H9 (cell line): ENCODE data around the gene FAM200C. TPM values are rescaled to one million over a fixed set of nuclear protein-coding genes. Genes with fewer than 3 reads are reported as not detected.

Experiments
- DNase-seq: peaks from one replicate; pipeline ENCODE4 v3.0.0-alpha.2; 2017
- H2AFZ ChIP-seq: one replicate; pipeline ENCODE4 v1.6.1; 2013; ENCODE audit warnings: mild to moderate bottlenecking, low read length, control low read depth, moderate library complexity
- H2AK5ac ChIP-seq: 2 replicates; pipeline ENCODE4 v1.6.1; 2013; ENCODE audit warnings: low read length, control low read depth, mixed read lengths; ENCODE audit not compliant: insufficient read length
- H2BK120ac ChIP-seq: one replicate; pipeline ENCODE4 v1.6.1; 2013; ENCODE audit warnings: low read depth, mild to moderate bottlenecking, low read length, control low read depth, inconsistent platforms; ENCODE audit not compliant: poor library complexity, severe bottlenecking
- H2BK12ac ChIP-seq: 2 replicates; pipeline ENCODE4 v1.6.1; 2013; ENCODE audit warnings: low read length, control low read depth, mixed read lengths, low read depth; ENCODE audit not compliant: insufficient read length
- H2BK15ac ChIP-seq: 2 replicates; pipeline ENCODE4 v1.6.1; 2013; ENCODE audit warnings: low read depth, low read length, control low read depth
- H2BK20ac ChIP-seq: one replicate; pipeline ENCODE4 v1.6.1; 2013; ENCODE audit warnings: low read depth, mild to moderate bottlenecking, low read length, control low read depth, inconsistent platforms; ENCODE audit not compliant: poor library complexity, severe bottlenecking
- H2BK5ac ChIP-seq: 2 replicates; pipeline ENCODE4 v1.6.1; 2013; ENCODE audit warnings: low read length, control low read depth, mixed read lengths; ENCODE audit not compliant: insufficient read length
- H3K14ac ChIP-seq: 2 replicates; pipeline ENCODE4 v1.6.1; 2013; ENCODE audit warnings: low read length, control low read depth; ENCODE audit not compliant: insufficient read depth
- H3K18ac ChIP-seq: 2 replicates; pipeline ENCODE4 v1.6.1; 2013; ENCODE audit warnings: low read depth, mild to moderate bottlenecking, mixed read lengths, low read length, control low read depth; ENCODE audit not compliant: insufficient read length
- H3K23ac ChIP-seq: 2 replicates; pipeline ENCODE4 v1.6.1; 2013; ENCODE audit warnings: low read length, control low read depth, mixed read lengths, low read depth; ENCODE audit not compliant: insufficient read length
- H3K23me2 ChIP-seq: 2 replicates; pipeline ENCODE4 v1.6.1; 2013; ENCODE audit warnings: low read depth, mild to moderate bottlenecking, mixed read lengths, low read length, control low read depth; ENCODE audit not compliant: insufficient read length, poor library complexity, severe bottlenecking
- H3K27ac ChIP-seq: 2 replicates; pipeline ENCODE4 v1.5.1; 2013; ENCODE audit warnings: low read length, control low read depth, mixed read lengths, low read depth; ENCODE audit not compliant: insufficient read length
- H3K27me3 ChIP-seq: 2 replicates; pipeline ENCODE4 v1.6.1; 2013; ENCODE audit warnings: low read length, control low read depth, inconsistent platforms; ENCODE audit not compliant: insufficient read depth
- H3K4ac ChIP-seq: 2 replicates; pipeline ENCODE4 v1.6.1; 2013; ENCODE audit warnings: low read depth, mild to moderate bottlenecking, control low read depth, inconsistent platforms, low read length, moderate library complexity
- H3K4me1 ChIP-seq: 2 replicates; pipeline ENCODE4 v1.6.1; 2013; ENCODE audit warnings: low read length, control low read depth, inconsistent platforms; ENCODE audit not compliant: insufficient read depth
- H3K4me2 ChIP-seq: 2 replicates; pipeline ENCODE4 v1.6.1; 2013; ENCODE audit warnings: low read length, control low read depth, mixed read lengths; ENCODE audit not compliant: insufficient read length, insufficient read depth
- H3K56ac ChIP-seq: 2 replicates; pipeline ENCODE4 v1.6.1; 2013; ENCODE audit warnings: low read depth, mild to moderate bottlenecking, mixed read lengths, low read length, control low read depth; ENCODE audit not compliant: insufficient read length
- H3K79me1 ChIP-seq: 2 replicates; pipeline ENCODE4 v1.6.1; 2013; ENCODE audit warnings: low read depth, mild to moderate bottlenecking, moderate library complexity, low read length, control low read depth, inconsistent platforms; ENCODE audit not compliant: insufficient read depth, poor library complexity, severe bottlenecking
- H3K79me2 ChIP-seq: 2 replicates; pipeline ENCODE4 v1.6.1; 2013; ENCODE audit warnings: low read length, control low read depth, inconsistent platforms; ENCODE audit not compliant: insufficient read depth
- H3K9ac ChIP-seq: 2 replicates; pipeline ENCODE4 v1.6.1; 2013; ENCODE audit warnings: low read length, control low read depth, mixed read lengths; ENCODE audit not compliant: insufficient read length; ENCODE audit errors: extremely low read depth
- H3K9me3 ChIP-seq: one replicate; pipeline ENCODE4 v1.6.1; 2013; ENCODE audit warnings: low read depth, low read length, inconsistent platforms; ENCODE audit not compliant: control insufficient read depth
- H3T11ph ChIP-seq: one replicate; pipeline ENCODE4 v1.6.1; 2013; ENCODE audit warnings: mild to moderate bottlenecking, low read length, control low read depth, inconsistent platforms
- H4K20me1 ChIP-seq: one replicate; pipeline ENCODE4 v1.6.1; 2013; ENCODE audit not compliant: control insufficient read depth, insufficient read length, insufficient read depth
- H4K5ac ChIP-seq: 2 replicates; pipeline ENCODE4 v1.6.1; 2013; ENCODE audit warnings: low read depth, mild to moderate bottlenecking, mixed read lengths, low read length, control low read depth; ENCODE audit not compliant: insufficient read length
- H4K8ac ChIP-seq: replicated peaks from 2 replicates; pipeline ENCODE4 v1.6.1; 2013; ENCODE audit warnings: low read length, control low read depth, mixed read lengths, low read depth; ENCODE audit not compliant: insufficient read length
- H4K91ac ChIP-seq: 2 replicates; pipeline ENCODE4 v1.6.1; 2013; ENCODE audit warnings: low read depth, mild to moderate bottlenecking, moderate library complexity, mixed read lengths, low read length, control low read depth; ENCODE audit not compliant: insufficient read length
- H3K27ac Mint-ChIP-seq, 3 experiments: 2 replicates in 2 of 3; 3 replicates in 1 of 3; pipeline ENCODE4 v1.8.0; 2020 to 2021; ENCODE audit warnings: mixed read lengths in 3 of 3, mild to moderate bottlenecking in 1 of 3, moderate library complexity in 1 of 3
- H3K27me3 Mint-ChIP-seq: 2 replicates; pipeline ENCODE4 v1.8.0; 2021; ENCODE audit warnings: low read depth, mild to moderate bottlenecking, moderate library complexity, mixed read lengths
- H3K36me3 Mint-ChIP-seq, 3 experiments: 2 replicates in 2 of 3; 3 replicates in 1 of 3; pipeline ENCODE4 v1.8.0; 2020 to 2021; ENCODE audit warnings: low read depth in 3 of 3, mixed read lengths in 3 of 3; ENCODE audit not compliant: insufficient read depth in 1 of 3
- H3K4me1 Mint-ChIP-seq, 2 experiments: 2 replicates each; pipeline ENCODE4 v1.8.0; 2020; ENCODE audit warnings: mixed read lengths in 2 of 2
- H3K4me3 Mint-ChIP-seq, 2 experiments: 2 replicates in 1 of 2; 3 replicates in 1 of 2; pipeline ENCODE4 v1.8.0; 2020 to 2021; ENCODE audit warnings: mild to moderate bottlenecking in 2 of 2, mixed read lengths in 2 of 2, moderate library complexity in 1 of 2
- H3K9me3 Mint-ChIP-seq, 2 experiments: 2 replicates in 1 of 2; 3 replicates in 1 of 2; pipeline ENCODE4 v1.8.0; 2020; ENCODE audit warnings: mild to moderate bottlenecking in 2 of 2, mixed read lengths in 2 of 2, moderate library complexity in 1 of 2
- WGBS: extraction: QIAGEN DNeasy Blood & Tissue Kit; methylation state at CpG from one replicate; pipeline ENCODE4 v1.1.7; 2013; ENCODE audit warnings: missing lambda C conversion rate, low lambda C conversion rate, mixed read lengths; ENCODE audit not compliant: insufficient read length; ENCODE audit errors: extremely low coverage; 5-methylcytosine and 5-hydroxymethylcytosine counted together
- total RNA-seq: library from RNA; stranded (reverse); gene quantifications from 2 replicates; pipeline ENCODE4 v1.2.1, GENCODE V29; 2021
- TF ChIP-seq, protein P1 (sequence below): fragments of 200-600 bp; sonication (generic); conservative IDR thresholded peaks from 3 replicates; pipeline ENCODE4 v1.8.0; 2021; ENCODE audit warnings: antibody characterized with exemption, mild to moderate bottlenecking

The FAM200C gene
- total RNA-seq, 1 experiment from 2014 or later = 4.3 TPM

DNA sequence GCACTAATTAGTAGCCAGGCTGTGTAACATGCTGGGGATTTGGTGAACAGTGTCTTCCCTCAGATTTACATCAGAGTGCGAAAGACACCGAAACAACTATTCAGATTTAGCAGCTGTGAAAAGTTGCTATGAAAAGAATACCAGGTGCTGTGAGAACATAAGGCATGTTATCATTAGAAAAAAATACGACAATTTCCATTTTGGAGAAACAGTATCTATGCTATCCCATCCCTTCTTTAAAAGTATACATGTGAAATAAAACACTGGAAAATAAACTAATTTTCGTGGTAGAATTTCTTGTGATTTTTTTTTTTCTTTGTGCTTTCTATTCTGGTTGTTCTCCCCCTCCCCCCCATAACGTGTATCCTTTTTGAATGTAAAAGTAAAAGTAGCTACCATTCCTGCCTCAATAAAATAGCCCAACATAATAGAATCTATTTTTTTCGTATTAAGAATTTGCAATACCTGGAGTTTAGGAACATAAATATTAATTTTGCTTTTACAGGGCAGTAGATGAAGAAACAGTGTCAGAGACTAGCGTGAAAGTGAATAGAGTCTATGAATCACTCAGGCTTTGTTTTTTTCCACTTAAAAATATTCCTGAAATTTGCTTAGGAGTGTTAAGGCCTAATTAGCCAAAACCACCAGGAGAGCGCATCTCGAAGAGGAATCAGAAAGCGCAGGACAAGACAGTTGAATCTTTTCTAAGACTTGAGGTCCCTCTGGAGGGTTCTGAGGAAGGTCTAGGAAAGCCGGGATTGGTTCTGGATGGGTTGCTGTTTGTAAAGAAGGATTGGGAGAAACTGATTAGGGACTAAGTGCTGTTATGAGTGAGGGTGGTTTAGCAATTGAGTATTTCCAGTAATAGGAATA, 19.8 kb upstream of the FAM200C start:
- peaks cover 8% of the 10 kb centered on the region; the same call in 1 of the 2 replicates for H3K4me1 ChIP-seq
- H3K14ac ChIP-seq = no peak overlapping the region
- H2BK5ac ChIP-seq = no peak overlapping the region
- Mint-ChIP-seq H3K36me3 (peaks cover 17 to 20% (median 20%) of the 10 kb centered on the region in 3 experiments; a peak in 6 of 7 replicates), H3K27me3 (no peaks in the 10 kb centered on the region), H3K27ac (peak overlapping the region; percentile 94 to 99 (median 98)), H3K4me3 (peak overlapping the region; percentile 96 to 97), H3K9me3 (no peaks in the 10 kb centered on the region), H3K4me1 (peaks cover 40 to 49% of the 10 kb centered on the region in 2 experiments)
- peaks cover 4% of the 10 kb centered on the region for H3K79me1 ChIP-seq
- no peak overlapping the region for H4K8ac ChIP-seq
- H3K27me3 ChIP-seq = no peaks in the 10 kb centered on the region
- H3T11ph ChIP-seq = peak overlapping the region; percentile 45
- no peaks in the 10 kb centered on the region for H4K20me1 ChIP-seq
- no peak overlapping the region for H3K23ac ChIP-seq
- no peak overlapping the region for H4K91ac ChIP-seq
- no peak overlapping the region for H2AK5ac ChIP-seq
- TF ChIP-seq, protein P1, sequence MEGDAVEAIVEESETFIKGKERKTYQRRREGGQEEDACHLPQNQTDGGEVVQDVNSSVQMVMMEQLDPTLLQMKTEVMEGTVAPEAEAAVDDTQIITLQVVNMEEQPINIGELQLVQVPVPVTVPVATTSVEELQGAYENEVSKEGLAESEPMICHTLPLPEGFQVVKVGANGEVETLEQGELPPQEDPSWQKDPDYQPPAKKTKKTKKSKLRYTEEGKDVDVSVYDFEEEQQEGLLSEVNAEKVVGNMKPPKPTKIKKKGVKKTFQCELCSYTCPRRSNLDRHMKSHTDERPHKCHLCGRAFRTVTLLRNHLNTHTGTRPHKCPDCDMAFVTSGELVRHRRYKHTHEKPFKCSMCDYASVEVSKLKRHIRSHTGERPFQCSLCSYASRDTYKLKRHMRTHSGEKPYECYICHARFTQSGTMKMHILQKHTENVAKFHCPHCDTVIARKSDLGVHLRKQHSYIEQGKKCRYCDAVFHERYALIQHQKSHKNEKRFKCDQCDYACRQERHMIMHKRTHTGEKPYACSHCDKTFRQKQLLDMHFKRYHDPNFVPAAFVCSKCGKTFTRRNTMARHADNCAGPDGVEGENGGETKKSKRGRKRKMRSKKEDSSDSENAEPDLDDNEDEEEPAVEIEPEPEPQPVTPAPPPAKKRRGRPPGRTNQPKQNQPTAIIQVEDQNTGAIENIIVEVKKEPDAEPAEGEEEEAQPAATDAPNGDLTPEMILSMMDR = no peak
- no peak overlapping the region for H2BK12ac ChIP-seq
- H4K5ac ChIP-seq = no peak overlapping the region
- no peak overlapping the region for H2BK15ac ChIP-seq
- DNase-seq = no peak
- no peak overlapping the region for H3K18ac ChIP-seq
- peaks cover 5% of the 10 kb centered on the region for H3K23me2 ChIP-seq
- peak overlapping the region; percentile 76 for H2AFZ ChIP-seq
- H3K56ac ChIP-seq = no peak overlapping the region
- peaks cover 9% of the 10 kb centered on the region; the same call in 1 of the 2 replicates for H3K79me2 ChIP-seq
- H3K27ac ChIP-seq = peak overlapping the region; percentile 89
- no peak overlapping the region for H2BK120ac ChIP-seq
- no peak overlapping the region for H2BK20ac ChIP-seq
- H3K9ac ChIP-seq = peak overlapping the region; percentile 78
- H3K4me2 ChIP-seq = peak overlapping the region; percentile 68
- H3K4ac ChIP-seq = no peak overlapping the region
- no CpG with 5 or more reads among the region's 11 CpGs for WGBS
- no peaks in the 10 kb centered on the region for H3K9me3 ChIP-seq
